PC-9 (cell line): ENCODE measurements around the gene FGF1. TPM values are rescaled to one million over a fixed set of nuclear protein-coding genes. Genes with fewer than 3 reads are reported as not detected.

Experiments
- BruUV-seq: library from RNA; stranded (reverse); fragments of 400-500 nt; replicated peaks from 2 replicates; lab custom pipeline; 2021; lab: Mats Ljungman, UMichigan
- CTCF ChIA-PET: fragments of 300-600 bp; sonication (Branson Sonifier 250); formaldehyde crosslinking; loops from one replicate; lab custom pipeline; 2022; ENCODE audit warnings: antibody characterized with exemption; lab: Charles Lee
- POLR2A ChIA-PET: fragments of 300-600 bp; sonication (Branson Sonifier 250); formaldehyde crosslinking; loops from one replicate; lab custom pipeline; 2022; ENCODE audit warnings: antibody characterized with exemption; ENCODE audit not compliant: unreplicated experiment; lab: Charles Lee
- DNase-seq, 2 experiments: peaks; one replicate each; pipeline versions ENCODE4 v3.0.0 to v3.0.0-alpha.2; 2015 to 2022; ENCODE audit warnings: mixed read lengths in 1 of 2
- H2AFZ ChIP-seq: fragments of 200-600 bp; sonication (generic); 2 replicates; pipeline ENCODE4 v1.8.1; 2017; ENCODE audit warnings: antibody characterized with exemption
- H3F3A ChIP-seq: fragments of 200-600 bp; sonication (generic); 2 replicates; pipeline ENCODE4 v1.8.1; 2017; ENCODE audit warnings: antibody characterized with exemption, mild to moderate bottlenecking, low read depth; ENCODE audit not compliant: insufficient read depth
- H3K27ac ChIP-seq: fragments of 200-600 bp; sonication (generic); 2 replicates; pipeline ENCODE4 v1.6.1; 2016; ENCODE audit warnings: mixed run types
- H3K27me3 ChIP-seq: fragments of 200-600 bp; sonication (generic); 2 replicates; pipeline ENCODE4 v1.6.1; 2016; ENCODE audit warnings: low read depth, mixed run types; ENCODE audit not compliant: insufficient read depth
- H3K36me3 ChIP-seq: fragments of 200-600 bp; sonication (generic); 2 replicates; pipeline ENCODE4 v1.6.1; 2016; ENCODE audit warnings: low read depth, mixed run types
- H3K4me1 ChIP-seq: fragments of 200-600 bp; sonication (generic); replicated peaks from 2 replicates; pipeline ENCODE4 v1.6.1; 2016; ENCODE audit warnings: mixed run types; ENCODE audit not compliant: insufficient read depth
- H3K4me2 ChIP-seq: fragments of 200-600 bp; sonication (generic); 2 replicates; pipeline ENCODE4 v1.6.1; 2017; ENCODE audit warnings: mixed run types
- H3K4me3 ChIP-seq: fragments of 200-600 bp; sonication (generic); 2 replicates; pipeline ENCODE4 v1.6.1; 2016; ENCODE audit warnings: mixed run types
- H3K79me2 ChIP-seq: fragments of 200-600 bp; sonication (generic); 2 replicates; pipeline ENCODE4 v1.6.1; 2017; ENCODE audit warnings: low read depth, mixed run types
- H3K9me2 ChIP-seq: fragments of 200-600 bp; sonication (generic); 2 replicates; pipeline ENCODE4 v1.8.1; 2017; ENCODE audit warnings: mild to moderate bottlenecking; ENCODE audit not compliant: insufficient read depth
- H3K9me3 ChIP-seq: fragments of 200-600 bp; sonication (generic); 2 replicates; pipeline ENCODE4 v1.8.1; 2016; ENCODE audit warnings: low read depth; ENCODE audit not compliant: insufficient read depth
- H4K20me1 ChIP-seq: fragments of 200-600 bp; sonication (generic); 2 replicates; pipeline ENCODE4 v1.8.1; 2017; ENCODE audit not compliant: insufficient read depth
- EZH2 ChIP-seq: fragments of 200-600 bp; sonication (generic); IDR thresholded peaks from 2 replicates; pipeline ENCODE4 v1.8.0; 2017; ENCODE audit warnings: antibody characterized with exemption, low read depth
- intact Hi-C: fragments of 100-400 bp; cut with micrococcal nuclease; formaldehyde crosslinking; loops from one replicate; pipeline ENCODE4 v1.10.0; 2022; ENCODE audit not compliant: unreplicated experiment
- total RNA-seq: library from RNA; stranded (reverse); gene quantifications from 2 replicates; pipeline ENCODE4 v1.2.3, GENCODE V29; 2021
- TF ChIP-seq, protein P1 (sequence below): fragments of 200-600 bp; sonication (generic); conservative IDR thresholded peaks from 2 replicates; pipeline ENCODE4 v1.6.1; 2017; ENCODE audit warnings: mixed run types, antibody characterized with exemption, mild to moderate bottlenecking, moderate library complexity

The FGF1 gene
- total RNA-seq, 1 experiment from 2014 or later = 0.44 TPM

DNA sequence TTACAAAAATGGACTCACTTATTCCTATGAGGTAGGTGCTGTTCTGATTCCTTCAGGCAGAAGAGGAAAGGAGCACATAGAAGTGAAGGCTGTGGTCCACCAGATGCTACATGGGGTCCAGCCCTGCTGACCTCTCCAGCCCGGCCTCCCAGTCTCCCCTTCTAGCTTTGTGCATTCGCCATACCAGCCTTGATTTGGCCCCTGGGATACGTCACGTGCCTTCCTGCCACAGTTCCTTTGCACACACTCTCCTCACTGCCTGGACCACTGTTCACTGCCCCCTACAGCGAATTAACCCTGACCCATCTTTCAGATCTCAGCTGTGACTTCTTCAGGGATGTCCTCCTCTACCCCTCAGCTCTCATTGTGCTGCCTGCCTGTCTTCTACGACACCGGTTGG lies 32.6 kb downstream of the FGF1 start:
- Histone ChIP-seq H3K4me1 (no peaks in the 10 kb centered on the region), H3K27me3 (no peaks in the 10 kb centered on the region), H3K4me3 (no peak overlapping the region), H3K4me2 (no peak overlapping the region), H3K36me3 (no peaks in the 10 kb centered on the region), H3K9me2 (no peaks in the 10 kb centered on the region), H3K9me3 (no peaks in the 10 kb centered on the region), H3F3A (no peaks in the 10 kb centered on the region; the same call in 1 of the 2 replicates), H4K20me1 (no peaks in the 10 kb centered on the region), H2AFZ (no peak overlapping the region), H3K79me2 (no peaks in the 10 kb centered on the region), H3K27ac (no peak overlapping the region)
- BruUV-seq = no TSS peak
- TF ChIP-seq EZH2 = no peak
- TF ChIP-seq, protein P1, sequence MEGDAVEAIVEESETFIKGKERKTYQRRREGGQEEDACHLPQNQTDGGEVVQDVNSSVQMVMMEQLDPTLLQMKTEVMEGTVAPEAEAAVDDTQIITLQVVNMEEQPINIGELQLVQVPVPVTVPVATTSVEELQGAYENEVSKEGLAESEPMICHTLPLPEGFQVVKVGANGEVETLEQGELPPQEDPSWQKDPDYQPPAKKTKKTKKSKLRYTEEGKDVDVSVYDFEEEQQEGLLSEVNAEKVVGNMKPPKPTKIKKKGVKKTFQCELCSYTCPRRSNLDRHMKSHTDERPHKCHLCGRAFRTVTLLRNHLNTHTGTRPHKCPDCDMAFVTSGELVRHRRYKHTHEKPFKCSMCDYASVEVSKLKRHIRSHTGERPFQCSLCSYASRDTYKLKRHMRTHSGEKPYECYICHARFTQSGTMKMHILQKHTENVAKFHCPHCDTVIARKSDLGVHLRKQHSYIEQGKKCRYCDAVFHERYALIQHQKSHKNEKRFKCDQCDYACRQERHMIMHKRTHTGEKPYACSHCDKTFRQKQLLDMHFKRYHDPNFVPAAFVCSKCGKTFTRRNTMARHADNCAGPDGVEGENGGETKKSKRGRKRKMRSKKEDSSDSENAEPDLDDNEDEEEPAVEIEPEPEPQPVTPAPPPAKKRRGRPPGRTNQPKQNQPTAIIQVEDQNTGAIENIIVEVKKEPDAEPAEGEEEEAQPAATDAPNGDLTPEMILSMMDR = no peak
- ChIA-PET POLR2A (no interaction called here), CTCF (no interaction called here)
- intact Hi-C loops = no loop called here
- DNase-seq = no peak

GRCh38 chr5:142652563-142652962 lies 33.3 kb downstream of the FGF1 start:
- Histone ChIP-seq H3K4me2 (no peak overlapping the region), H3K27ac (no peak overlapping the region), H3K27me3 (no peaks in the 10 kb centered on the region), H4K20me1 (no peaks in the 10 kb centered on the region), H3K36me3 (no peaks in the 10 kb centered on the region), H3K4me3 (no peak overlapping the region), H3K9me3 (no peaks in the 10 kb centered on the region), H3K9me2 (no peaks in the 10 kb centered on the region), H3F3A (no peaks in the 10 kb centered on the region; the same call in 1 of the 2 replicates), H2AFZ (no peak overlapping the region), H3K79me2 (no peaks in the 10 kb centered on the region), H3K4me1 (no peaks in the 10 kb centered on the region)
- BruUV-seq = no TSS peak
- intact Hi-C loops = no loop called here
- TF ChIP-seq, protein P1 = no peak
- no peak for TF ChIP-seq EZH2
- no peak for DNase-seq
- ChIA-PET CTCF (no interaction called here), POLR2A (no interaction called here)

DNA sequence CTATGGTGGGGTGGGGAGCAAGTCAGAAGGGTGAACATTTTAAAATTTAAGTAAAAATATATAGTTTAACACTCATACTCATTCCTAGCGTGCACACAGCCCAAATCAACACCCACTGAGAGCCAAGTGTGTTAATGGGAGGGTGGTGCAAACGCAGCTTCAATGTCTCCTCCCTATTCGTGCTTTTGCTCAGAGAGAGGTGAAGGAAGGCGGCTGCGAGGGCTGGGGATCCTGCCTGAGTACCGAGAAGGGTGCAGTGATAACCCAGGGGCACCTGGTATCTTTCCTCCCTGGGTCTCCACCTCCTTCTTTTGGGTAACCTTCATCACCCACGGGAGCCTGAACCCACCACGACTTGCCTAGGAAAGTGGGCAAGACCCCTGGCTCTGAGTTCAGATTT lies 35.0 kb downstream of the FGF1 start:
- DNase-seq = no peak
- Histone ChIP-seq H3K9me3 (no peaks in the 10 kb centered on the region), H3K4me1 (no peaks in the 10 kb centered on the region; the same call in 1 of the 2 replicates), H2AFZ (no peak overlapping the region), H3F3A (peaks cover under 1% of the 10 kb centered on the region; the same call in 1 of the 2 replicates), H3K4me2 (no peak overlapping the region), H3K79me2 (no peaks in the 10 kb centered on the region), H3K36me3 (no peaks in the 10 kb centered on the region), H3K27me3 (no peaks in the 10 kb centered on the region), H3K27ac (no peak overlapping the region), H3K4me3 (no peak overlapping the region), H4K20me1 (no peaks in the 10 kb centered on the region), H3K9me2 (no peaks in the 10 kb centered on the region)
- no peak for TF ChIP-seq EZH2
- TF ChIP-seq, protein P1 = no peak
- ChIA-PET CTCF (no interaction called here), POLR2A (no interaction called here)
- intact Hi-C loops = no loop called here
- no TSS peak for BruUV-seq
